IMR-90 (cell line): ENCODE measurements around the gene RNF225. TPM values are rescaled to one million over a fixed set of nuclear protein-coding genes. Genes with fewer than 3 reads are reported as not detected.
A peak's percentile ranks its signal among the peaks of the same experiment; 100 is the strongest.

ENCODE experiments used
- ATAC-seq: fragments of 200-7000 bp; cut with Tn5 transposase; 2 replicates; pipeline ENCODE4 v1.9.1; 2020; ENCODE audit warnings: low read depth, mild to moderate bottlenecking, moderate library complexity
- BruUV-seq: library from RNA; stranded (reverse); fragments of 400-500 nt; replicated peaks from 2 replicates; lab custom pipeline; 2021; lab: Mats Ljungman, UMichigan
- CTCF ChIA-PET: fragments of 300-600 bp; formaldehyde crosslinking; extraction: SDS; loops from one replicate; lab custom pipeline; 2021; ENCODE audit warnings: antibody characterized with exemption; lab: Yijun Ruan, JAX
- POLR2A ChIA-PET: fragments of 300-600 bp; sonication (Branson Sonifier 250); formaldehyde crosslinking; loops from one replicate; lab custom pipeline; 2022; ENCODE audit warnings: antibody characterized with exemption; ENCODE audit not compliant: unreplicated experiment; lab: Charles Lee
- DNase-seq: peaks from one replicate; pipeline ENCODE4 v3.0.0; 2013
- H2AFZ ChIP-seq: replicated peaks from 2 replicates; pipeline ENCODE3; 2013; ENCODE audit warnings: low read length, mild to moderate bottlenecking; ENCODE audit not compliant: poor library complexity
- H2AK5ac ChIP-seq: 2 replicates; pipeline ENCODE4 v1.6.1; 2013; ENCODE audit warnings: low read depth, low read length, inconsistent platforms
- H2AK9ac ChIP-seq: replicated peaks from 2 replicates; pipeline ENCODE3; 2013; ENCODE audit warnings: mild to moderate bottlenecking, low read depth, low read length, moderate library complexity; ENCODE audit not compliant: poor library complexity
- H2BK120ac ChIP-seq: 2 replicates; pipeline ENCODE4 v1.6.1; 2013; ENCODE audit warnings: low read depth, low read length, inconsistent platforms
- H2BK15ac ChIP-seq: 3 replicates; pipeline ENCODE4 v1.6.1; 2013; ENCODE audit warnings: low read depth, low read length, inconsistent platforms
- H2BK20ac ChIP-seq: 2 replicates; pipeline ENCODE4 v1.6.1; 2013; ENCODE audit warnings: low read depth, mild to moderate bottlenecking, inconsistent platforms, low read length, moderate library complexity
- H2BK5ac ChIP-seq: 2 replicates; pipeline ENCODE4 v1.6.1; 2013; ENCODE audit warnings: mild to moderate bottlenecking, low read depth, low read length, inconsistent platforms; ENCODE audit not compliant: poor library complexity, severe bottlenecking
- H3K14ac ChIP-seq: replicated peaks from 2 replicates; pipeline ENCODE4 v1.6.1; 2013; ENCODE audit warnings: low read depth, low read length, inconsistent platforms
- H3K18ac ChIP-seq: 2 replicates; pipeline ENCODE4 v1.6.1; 2013; ENCODE audit warnings: low read depth, low read length, control low read depth
- H3K23ac ChIP-seq: 2 replicates; pipeline ENCODE4 v1.6.1; 2013; ENCODE audit warnings: low read depth, low read length, inconsistent platforms
- H3K27ac ChIP-seq: 2 replicates; pipeline ENCODE4 v1.5.1; 2013; ENCODE audit warnings: mild to moderate bottlenecking, control low read depth, low read length; ENCODE audit not compliant: insufficient read depth
- H3K27me3 ChIP-seq: 2 replicates; pipeline ENCODE4 v1.6.1; 2013; ENCODE audit warnings: low read length; ENCODE audit not compliant: control insufficient read depth, insufficient read depth
- H3K36me3 ChIP-seq: 2 replicates; pipeline ENCODE4 v1.6.1; 2013; ENCODE audit warnings: low read length, mixed read lengths; ENCODE audit not compliant: control insufficient read depth, insufficient read depth
- H3K4ac ChIP-seq: 2 replicates; pipeline ENCODE4 v1.6.1; 2013; ENCODE audit warnings: low read depth, low read length, inconsistent platforms
- H3K4me1 ChIP-seq: 2 replicates; pipeline ENCODE4 v1.6.1; 2013; ENCODE audit warnings: low read length, mixed read lengths; ENCODE audit not compliant: control insufficient read depth, insufficient read depth
- H3K4me2 ChIP-seq: 2 replicates; pipeline ENCODE4 v1.6.1; 2013; ENCODE audit warnings: low read depth, mild to moderate bottlenecking, control low read depth, low read length, moderate library complexity
- H3K4me3 ChIP-seq: 2 replicates; pipeline ENCODE4 v1.5.1; 2013; ENCODE audit warnings: low read depth, mild to moderate bottlenecking, control low read depth, low read length, moderate library complexity; ENCODE audit not compliant: insufficient read depth
- H3K56ac ChIP-seq: 2 replicates; pipeline ENCODE4 v1.6.1; 2013; ENCODE audit warnings: low read length, inconsistent platforms; ENCODE audit not compliant: insufficient read depth; ENCODE audit errors: extremely low read depth
- H3K79me1 ChIP-seq, 2 experiments: 2 replicates each; pipeline ENCODE4 v1.6.1; 2013; ENCODE audit warnings: low read length in 2 of 2, inconsistent platforms in 1 of 2, low read depth in 1 of 2
- H3K9ac ChIP-seq: 2 replicates; pipeline ENCODE4 v1.6.1; 2013; ENCODE audit warnings: low read depth, low read length, control low read depth
- H3K9me1 ChIP-seq: 2 replicates; pipeline ENCODE4 v1.6.1; 2013; ENCODE audit warnings: low read length, inconsistent platforms; ENCODE audit not compliant: insufficient read depth
- H3K9me3 ChIP-seq: 2 replicates; pipeline ENCODE4 v1.6.1; 2013; ENCODE audit warnings: low read length; ENCODE audit not compliant: control insufficient read depth, insufficient read depth
- H4K20me1 ChIP-seq: 2 replicates; pipeline ENCODE4 v1.6.1; 2013; ENCODE audit warnings: low read length, inconsistent platforms; ENCODE audit not compliant: insufficient read depth
- H4K5ac ChIP-seq: 2 replicates; pipeline ENCODE4 v1.6.1; 2013; ENCODE audit warnings: mild to moderate bottlenecking, low read depth, low read length, control low read depth
- H4K8ac ChIP-seq, 2 experiments: 2 replicates each; pipeline ENCODE4 v1.6.1; 2013; ENCODE audit warnings: low read depth in 2 of 2, low read length in 2 of 2, control low read depth in 1 of 2, inconsistent platforms in 1 of 2
- H4K91ac ChIP-seq: 2 replicates; pipeline ENCODE4 v1.6.1; 2013; ENCODE audit warnings: low read depth, low read length, inconsistent platforms; ENCODE audit not compliant: insufficient read depth
- BHLHE40 ChIP-seq: fragments of 150-350 bp; IDR thresholded peaks from 2 replicates; pipeline ENCODE4 v1.6.1; 2016; ENCODE audit warnings: mild to moderate bottlenecking, low read depth, low read length
- CEBPB ChIP-seq: IDR thresholded peaks from 2 replicates; pipeline ENCODE4 v1.6.1; 2012; ENCODE audit warnings: low read depth, low read length, improper control_type of control experiment
- POLR2A ChIP-seq: IDR thresholded peaks from 2 replicates; pipeline ENCODE4 v1.6.1; 2012; ENCODE audit warnings: mild to moderate bottlenecking, low read depth, low read length
- RAD21 ChIP-seq: IDR thresholded peaks from 2 replicates; pipeline ENCODE4 v1.6.1; 2012; ENCODE audit warnings: low read length, improper control_type of control experiment
- WGBS, 2 experiments: methylation state at CpG; one replicate each; pipeline versions ENCODE4 v1.1.5 to v1.1.7; 2013; ENCODE audit warnings: missing lambda C conversion rate in 2 of 2; ENCODE audit not compliant: insufficient read length in 1 of 2; ENCODE audit errors: extremely low coverage in 2 of 2; 5-methylcytosine and 5-hydroxymethylcytosine counted together
- dilution Hi-C: fragments of 300-500 bp; cut with HindIII; formaldehyde crosslinking; loops from one replicate; pipeline ENCODE4 v1.14.3; 2018; ENCODE audit warnings: low sequenced_read_pairs; ENCODE audit not compliant: unreplicated experiment
- in situ Hi-C: fragments of 300-500 bp; cut with MboI; formaldehyde crosslinking; loops from 3 replicates; pipeline ENCODE4 v1.14.3; 2019; ENCODE audit warnings: low sequenced_read_pairs, inconsistent platforms, mixed read lengths
- intact Hi-C: fragments of 100-400 bp; cut with micrococcal nuclease; formaldehyde crosslinking; loops from 2 replicates; pipeline ENCODE4 v1.10.0; 2022
- polyA plus RNA-seq, 3 experiments: library from polyadenylated mRNA; depleted of rRNA; stranded (reverse); fragments of >200 nt; gene quantifications; 2 replicates each; pipeline ENCODE4 v1.2.3, GENCODE V29; 2012; ENCODE audit warnings: low replicate concordance in 1 of 3
- total RNA-seq: library from RNA; depleted of rRNA; stranded (reverse); fragments of >200 nt; gene quantifications from 2 replicates; pipeline ENCODE4 v1.2.3, GENCODE V29; 2012
- TF ChIP-seq, protein P1 (sequence below): conservative IDR thresholded peaks from 2 replicates; pipeline ENCODE4 v1.5.1; 2012; ENCODE audit warnings: mild to moderate bottlenecking, low read depth, low read length, improper control_type of control experiment

The RNF225 gene
- total and polyA plus RNA-seq, 2 of the 4 experiments (the other 2 are of a cell fraction), result 0.10 TPM; not detected in 1

DNA sequence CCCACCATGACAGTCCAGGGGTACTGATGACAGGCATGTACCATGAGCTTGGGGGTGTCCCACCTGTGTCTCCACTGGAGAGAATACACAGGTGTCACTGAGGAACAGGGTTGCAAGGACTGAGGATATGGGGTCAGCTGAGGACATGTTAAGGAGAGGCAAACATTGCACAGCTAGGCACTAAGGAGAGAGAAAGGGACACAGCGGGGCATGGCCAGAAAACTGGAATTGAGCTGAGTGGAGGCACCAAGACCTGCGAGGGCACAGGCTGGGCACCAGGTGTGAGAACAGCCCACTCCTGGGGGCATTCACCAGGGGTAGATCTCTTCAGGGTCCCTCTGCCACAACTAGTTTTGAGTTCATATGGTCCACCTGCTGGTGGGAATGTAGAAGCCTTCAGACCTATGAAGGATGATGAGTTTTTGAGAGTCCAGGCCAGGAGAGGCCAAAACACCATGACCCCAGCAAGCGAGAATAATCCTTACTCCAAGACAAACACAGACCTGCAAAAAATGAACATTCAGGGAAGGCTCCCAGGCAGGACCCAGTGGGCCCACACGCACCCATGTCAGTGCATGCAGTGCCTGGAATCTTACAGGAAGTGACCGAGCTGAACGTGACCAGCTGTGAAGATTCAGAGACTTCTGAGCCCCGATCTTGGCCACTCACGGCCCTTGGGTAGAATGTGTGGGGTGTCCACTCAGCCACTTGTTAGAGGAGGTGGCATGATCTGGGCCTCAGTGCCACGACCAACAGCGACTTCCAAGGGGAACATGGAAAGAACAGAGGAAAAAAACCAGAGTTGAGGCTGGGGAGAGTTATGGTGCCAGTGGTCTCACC, 11.6 kb downstream of the RNF225 start:
- peak overlapping the region; percentile 96 for H3K9ac ChIP-seq
- H3K18ac ChIP-seq, result no peak overlapping the region
- dilution Hi-C loops (no loop called here), in situ Hi-C loops (no loop called here), intact Hi-C loops (no loop called here)
- H4K8ac ChIP-seq, result peak overlapping the region in 1 of 2 experiments; percentile 96; a peak in 2 of 4 replicates
- peak overlapping the region; percentile 31 for H2BK5ac ChIP-seq
- H4K20me1 ChIP-seq, result peaks cover 12% of the 10 kb centered on the region
- peak overlapping the region; percentile 98 for H3K4me2 ChIP-seq
- peak overlapping the region; percentile 82 for H2AK9ac ChIP-seq
- POLR2A ChIA-PET, result no interaction called here
- TF ChIP-seq CEBPB (no peak), RAD21 (no peak), BHLHE40 (no peak), POLR2A (no peak)
- TF ChIP-seq, protein P1, sequence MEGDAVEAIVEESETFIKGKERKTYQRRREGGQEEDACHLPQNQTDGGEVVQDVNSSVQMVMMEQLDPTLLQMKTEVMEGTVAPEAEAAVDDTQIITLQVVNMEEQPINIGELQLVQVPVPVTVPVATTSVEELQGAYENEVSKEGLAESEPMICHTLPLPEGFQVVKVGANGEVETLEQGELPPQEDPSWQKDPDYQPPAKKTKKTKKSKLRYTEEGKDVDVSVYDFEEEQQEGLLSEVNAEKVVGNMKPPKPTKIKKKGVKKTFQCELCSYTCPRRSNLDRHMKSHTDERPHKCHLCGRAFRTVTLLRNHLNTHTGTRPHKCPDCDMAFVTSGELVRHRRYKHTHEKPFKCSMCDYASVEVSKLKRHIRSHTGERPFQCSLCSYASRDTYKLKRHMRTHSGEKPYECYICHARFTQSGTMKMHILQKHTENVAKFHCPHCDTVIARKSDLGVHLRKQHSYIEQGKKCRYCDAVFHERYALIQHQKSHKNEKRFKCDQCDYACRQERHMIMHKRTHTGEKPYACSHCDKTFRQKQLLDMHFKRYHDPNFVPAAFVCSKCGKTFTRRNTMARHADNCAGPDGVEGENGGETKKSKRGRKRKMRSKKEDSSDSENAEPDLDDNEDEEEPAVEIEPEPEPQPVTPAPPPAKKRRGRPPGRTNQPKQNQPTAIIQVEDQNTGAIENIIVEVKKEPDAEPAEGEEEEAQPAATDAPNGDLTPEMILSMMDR, result peak; percentile 39
- no peak for DNase-seq
- no peak overlapping the region for H3K56ac ChIP-seq
- peak overlapping the region; percentile 86; the same call in 1 of the 2 replicates for H3K4ac ChIP-seq
- H2BK20ac ChIP-seq, result no peak overlapping the region
- no peak overlapping the region; the same call in 1 of the 2 replicates for H3K27ac ChIP-seq
- peaks cover 21% of the 10 kb centered on the region for H3K9me1 ChIP-seq
- peaks cover 13% of the 10 kb centered on the region for H3K4me1 ChIP-seq
- H2BK15ac ChIP-seq, result no peak overlapping the region
- no peak overlapping the region; the same call in 1 of the 2 replicates for H3K14ac ChIP-seq
- H3K79me1 ChIP-seq, result peaks cover 26 to 43% of the 10 kb centered on the region in 2 experiments
- H2AFZ ChIP-seq, result peak overlapping the region; percentile 91
- WGBS, 2 experiments, result 40% methylated on average over 2 of the region's 10 CpGs; no CpG with 5 or more reads in 1 of the 2 experiments
- H3K36me3 ChIP-seq, result no peaks in the 10 kb centered on the region
- no peaks in the 10 kb centered on the region for H3K27me3 ChIP-seq
- H4K91ac ChIP-seq, result no peak overlapping the region
- H2AK5ac ChIP-seq, result peak overlapping the region; percentile 88
- ATAC-seq, result no peak
- H4K5ac ChIP-seq, result no peak overlapping the region
- H3K23ac ChIP-seq, result peak overlapping the region; percentile 63
- H3K4me3 ChIP-seq, result peak overlapping the region; percentile 95; the same call in 1 of the 2 replicates
- no peaks in the 10 kb centered on the region for H3K9me3 ChIP-seq
- no peak overlapping the region for H2BK120ac ChIP-seq
- CTCF ChIA-PET, result no interaction called here
- TSS peak; percentile 43 for BruUV-seq
